Astrocyte of the cerebellum (primary cell): Measurements from ENCODE around the gene MAP10.
A peak's percentile ranks its signal among the peaks of the same experiment; 100 is the strongest.
"Not testable (repeated sequence)": the region's sequence is repeated elsewhere in the genome, so short reads cannot be mapped to it uniquely, and the experiment has no call there.

ENCODE experiments used
- DNase-seq: peaks from one replicate; pipeline ENCODE4 v3.0.0-alpha.2; 2011; ENCODE audit warnings: low read depth
- H3K4me3 ChIP-seq: 2 replicates; pipeline ENCODE4 v1.5.1; 2011; ENCODE audit warnings: mild to moderate bottlenecking, low read depth, low read length, moderate library complexity
- in situ Hi-C: cut with HindIII; loops from 2 replicates; pipeline ENCODE4 v1.10.0; 2017; ENCODE audit warnings: low sequenced_read_pairs
- TF ChIP-seq, protein P1 (sequence below): IDR thresholded peaks from 2 replicates; pipeline ENCODE4 v1.5.1; 2012; ENCODE audit warnings: low read length, low read depth, moderate library complexity, mild to moderate bottlenecking; ENCODE audit errors: missing control alignments

The MAP10 gene

DNA sequence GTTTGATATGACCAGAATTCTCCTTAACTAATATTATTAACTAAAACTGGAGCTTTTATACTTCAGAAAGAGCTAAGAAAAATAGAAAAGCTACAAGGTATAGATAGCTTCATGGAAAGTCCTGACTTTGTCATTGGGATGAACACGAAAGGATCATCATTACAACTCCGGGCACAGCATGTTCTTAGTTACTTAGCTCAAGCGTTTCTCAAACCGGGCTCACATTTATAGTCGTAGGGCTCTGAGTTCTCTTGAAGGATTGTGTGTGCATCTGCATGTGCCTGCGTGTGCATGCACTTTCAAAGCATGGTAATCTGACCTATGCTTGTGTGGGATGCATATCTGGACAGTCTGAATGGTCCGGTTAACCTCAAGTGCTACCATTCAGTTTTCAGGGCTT lies 20.4 kb upstream of the MAP10 start:
- in situ Hi-C loops: no loop called here
- H3K4me3 ChIP-seq: no peak overlapping the region
- DNase-seq: no peak
- TF ChIP-seq, protein P1, sequence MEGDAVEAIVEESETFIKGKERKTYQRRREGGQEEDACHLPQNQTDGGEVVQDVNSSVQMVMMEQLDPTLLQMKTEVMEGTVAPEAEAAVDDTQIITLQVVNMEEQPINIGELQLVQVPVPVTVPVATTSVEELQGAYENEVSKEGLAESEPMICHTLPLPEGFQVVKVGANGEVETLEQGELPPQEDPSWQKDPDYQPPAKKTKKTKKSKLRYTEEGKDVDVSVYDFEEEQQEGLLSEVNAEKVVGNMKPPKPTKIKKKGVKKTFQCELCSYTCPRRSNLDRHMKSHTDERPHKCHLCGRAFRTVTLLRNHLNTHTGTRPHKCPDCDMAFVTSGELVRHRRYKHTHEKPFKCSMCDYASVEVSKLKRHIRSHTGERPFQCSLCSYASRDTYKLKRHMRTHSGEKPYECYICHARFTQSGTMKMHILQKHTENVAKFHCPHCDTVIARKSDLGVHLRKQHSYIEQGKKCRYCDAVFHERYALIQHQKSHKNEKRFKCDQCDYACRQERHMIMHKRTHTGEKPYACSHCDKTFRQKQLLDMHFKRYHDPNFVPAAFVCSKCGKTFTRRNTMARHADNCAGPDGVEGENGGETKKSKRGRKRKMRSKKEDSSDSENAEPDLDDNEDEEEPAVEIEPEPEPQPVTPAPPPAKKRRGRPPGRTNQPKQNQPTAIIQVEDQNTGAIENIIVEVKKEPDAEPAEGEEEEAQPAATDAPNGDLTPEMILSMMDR: no peak

DNA sequence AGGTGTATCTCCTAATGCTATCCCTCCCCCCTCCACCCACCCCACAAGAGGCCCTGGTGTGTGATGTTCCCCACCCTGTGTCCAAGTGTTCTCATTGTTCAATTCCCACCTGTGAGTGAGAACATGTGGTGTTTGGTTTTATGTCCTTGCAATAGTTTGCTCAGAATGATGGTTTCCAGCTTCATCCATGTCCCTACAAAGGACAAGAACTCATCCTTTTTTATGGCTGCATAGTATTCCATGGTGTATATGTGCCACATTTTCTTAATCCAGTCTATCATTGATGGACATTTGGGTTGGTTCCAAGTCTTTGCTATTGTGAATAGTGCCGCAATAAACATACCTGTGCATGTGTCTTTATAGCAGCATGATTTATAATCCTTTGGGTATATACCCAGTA lies 19.6 kb upstream of the MAP10 start:
- H3K4me3 ChIP-seq, in situ Hi-C loops, DNase-seq: not testable (repeated sequence)

DNA sequence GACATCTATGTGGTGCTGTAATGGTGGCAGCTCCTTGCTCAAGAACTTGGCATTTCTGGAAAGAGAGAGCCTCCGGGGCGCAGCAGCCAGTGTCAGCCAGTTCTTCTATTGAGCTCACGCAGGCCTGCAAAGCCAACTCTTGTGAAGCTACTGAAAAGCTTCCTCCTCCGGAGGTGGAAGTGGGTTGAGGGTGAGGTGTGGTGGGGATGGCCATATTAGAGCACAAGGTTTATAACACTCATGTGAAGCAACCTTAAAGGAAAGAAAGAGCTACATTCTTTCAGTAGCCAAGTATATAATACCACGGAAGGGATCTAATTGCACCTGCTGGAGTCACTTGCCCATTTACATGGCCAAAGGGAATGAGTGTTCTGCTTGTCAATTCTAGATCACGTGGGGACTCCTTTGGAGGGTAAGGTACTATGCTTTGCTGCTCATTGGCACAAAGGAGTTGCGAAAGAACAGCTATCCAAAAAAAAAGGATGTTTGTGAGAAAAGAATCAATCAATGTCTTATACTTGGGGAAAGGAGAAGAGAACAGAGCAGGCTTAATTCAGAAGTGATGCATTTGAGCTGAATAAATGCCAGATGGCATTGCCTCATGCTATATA lies 18.3 kb upstream of the MAP10 start:
- H3K4me3 ChIP-seq: no peak overlapping the region
- in situ Hi-C loops: no loop called here
- no peak for DNase-seq
- TF ChIP-seq, protein P1: no peak

DNA sequence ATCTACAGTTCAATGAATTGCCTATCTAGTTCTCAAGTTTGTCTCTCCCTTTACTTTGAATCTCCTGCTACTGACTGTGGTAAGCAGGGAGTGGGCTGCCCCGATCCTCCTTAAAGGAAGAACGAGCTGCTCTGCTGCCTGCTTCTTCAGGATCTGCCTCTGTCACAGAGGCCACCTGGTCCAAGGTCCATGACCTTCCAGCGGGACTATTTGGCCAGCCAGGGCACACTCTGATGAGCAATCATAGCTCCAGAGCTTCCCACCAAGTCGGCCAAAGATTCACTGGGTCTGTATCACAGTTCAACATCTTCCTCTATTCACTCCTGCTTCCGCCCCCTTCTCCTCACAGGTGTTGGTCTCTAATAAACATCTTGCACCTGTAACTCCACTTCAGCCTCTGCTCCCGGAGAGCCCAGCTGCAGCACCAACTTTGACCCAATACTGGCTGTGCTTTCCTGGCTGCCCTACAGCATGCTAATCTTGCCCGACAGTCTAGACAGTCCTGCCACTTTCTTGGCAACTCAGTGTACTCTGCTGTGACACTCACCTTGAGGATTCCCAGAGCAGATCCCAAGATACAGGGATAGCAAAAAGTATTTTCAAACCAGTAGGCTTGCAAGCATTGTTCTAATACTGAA lies 16.9 kb upstream of the MAP10 start:
- TF ChIP-seq, protein P1: no peak
- in situ Hi-C loops: no loop called here
- DNase-seq: no peak
- no peak overlapping the region for H3K4me3 ChIP-seq

DNA sequence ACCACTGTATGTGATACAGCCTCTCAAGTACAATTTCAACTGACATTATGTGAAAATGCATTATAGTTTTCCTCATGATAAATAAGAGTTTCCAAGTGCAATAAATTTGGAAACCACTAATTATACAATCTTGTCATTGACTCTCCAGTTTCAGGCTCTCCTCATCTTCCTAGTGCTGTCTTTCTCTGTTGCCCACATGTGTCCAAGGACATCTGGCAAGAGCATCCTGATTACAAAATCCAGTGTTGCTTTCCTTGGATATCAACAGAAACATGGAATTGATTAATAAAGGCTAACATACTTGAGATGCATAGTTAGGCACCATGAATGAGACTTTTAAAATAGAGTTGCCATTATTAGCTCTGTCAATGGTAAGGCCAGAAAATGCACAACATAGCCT lies 15.6 kb upstream of the MAP10 start:
- TF ChIP-seq, protein P1: no peak
- H3K4me3 ChIP-seq: no peak overlapping the region
- no peak for DNase-seq
- in situ Hi-C loops: no loop called here

DNA sequence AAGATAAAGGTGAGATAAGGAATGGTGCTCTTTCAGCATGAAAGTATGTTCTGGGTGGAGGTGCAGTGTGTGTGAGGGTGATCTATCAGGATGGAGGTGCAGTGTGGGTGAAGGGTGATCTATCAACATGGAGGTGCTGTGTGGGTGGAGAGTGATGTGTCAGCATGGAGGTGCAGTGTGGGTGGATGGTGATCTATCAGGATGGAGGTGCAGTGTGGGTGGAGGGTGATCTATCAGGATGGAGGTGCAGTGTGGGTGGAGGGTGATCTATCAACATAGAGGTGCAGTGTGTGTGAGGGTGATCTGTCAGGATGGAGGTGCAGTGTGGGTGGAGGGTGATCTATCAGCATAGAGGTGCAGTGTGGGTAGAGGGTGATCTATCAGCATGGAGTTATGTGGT lies 12.3 kb upstream of the MAP10 start:
- TF ChIP-seq, protein P1: no peak
- no peak for DNase-seq
- in situ Hi-C loops: no loop called here
- no peak overlapping the region for H3K4me3 ChIP-seq

DNA sequence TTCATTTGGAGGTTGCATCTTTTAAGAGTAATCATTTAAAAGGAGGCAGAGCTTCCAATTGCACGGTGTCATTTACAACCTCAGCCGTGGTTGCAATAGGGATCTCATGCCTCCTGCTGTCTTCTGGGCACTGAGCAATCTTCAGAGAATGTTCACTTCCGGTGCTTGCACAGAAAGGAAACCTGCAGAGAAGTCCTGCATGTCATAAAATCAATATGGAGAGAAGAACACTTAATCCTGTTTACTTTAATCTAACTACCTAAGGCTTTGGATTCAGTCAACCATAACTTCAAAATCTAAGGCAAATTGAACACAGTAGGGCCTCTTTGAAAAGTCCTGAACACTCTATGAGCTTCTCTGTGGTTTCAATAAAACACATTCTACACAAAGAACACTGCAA lies 11.3 kb upstream of the MAP10 start:
- in situ Hi-C loops: no loop called here
- DNase-seq: peak; percentile 76
- TF ChIP-seq, protein P1: no peak
- no peak overlapping the region for H3K4me3 ChIP-seq
